Endothelial cell of umbilical vein (primary cell): ENCODE results near the gene TLR1. TPM values are rescaled to one million over a fixed set of nuclear protein-coding genes. Genes with fewer than 3 reads are reported as not detected.

Source experiments
- BruUV-seq: library from RNA; stranded (reverse); fragments of 400-500 nt; replicated peaks from 2 replicates; lab custom pipeline; 2021; lab: Mats Ljungman, UMichigan
- CTCF ChIA-PET: fragments of 300-600, 350-600 bp; sonication (Branson Sonifier 250); formaldehyde crosslinking; loops from one replicate; lab custom pipeline; 2021; ENCODE audit warnings: antibody characterized with exemption, inconsistent platforms; lab: Charles Lee
- POLR2A ChIA-PET: fragments of 300-600, 350-600 bp; sonication (Branson Sonifier 250); formaldehyde crosslinking; loops from one replicate; lab custom pipeline; 2021; ENCODE audit warnings: antibody characterized with exemption, inconsistent platforms; lab: Charles Lee
- DNase-seq: peaks from one replicate; pipeline ENCODE4 v3.0.0-alpha.2; 2011; ENCODE audit warnings: low read depth, low spot score
- FAIRE-seq: peaks from 2 replicates; lab custom pipeline; 2011; peaks lifted over from hg19 to GRCh38; lab: Jason Lieb, UNC
- H2AFZ ChIP-seq: 2 replicates; pipeline ENCODE4 v1.6.0; 2012; ENCODE audit warnings: low read depth, low read length, control low read depth, inconsistent platforms
- H3K27ac ChIP-seq: 2 replicates; pipeline ENCODE4 v1.5.1; 2011; ENCODE audit warnings: low read depth, mild to moderate bottlenecking, control low read depth, low read length, moderate library complexity; ENCODE audit not compliant: insufficient read depth
- H3K27me3 ChIP-seq, 2 experiments: 2 replicates each; pipeline versions ENCODE4 v1.6.0 to v1.6.1; 2011; ENCODE audit warnings: low read length in 2 of 2, mixed read lengths in 1 of 2; ENCODE audit not compliant: control insufficient read depth in 2 of 2, insufficient read depth in 2 of 2
- H3K36me3 ChIP-seq, 2 experiments: 2 replicates in 1 of 2; 3 replicates in 1 of 2; pipeline ENCODE4 v1.5.1; 2011; ENCODE audit warnings: low read length in 2 of 2, mild to moderate bottlenecking in 1 of 2, moderate library complexity in 1 of 2; ENCODE audit not compliant: control insufficient read depth in 2 of 2, insufficient read depth in 2 of 2; ENCODE audit errors: extremely low read depth in 1 of 2
- H3K4me1 ChIP-seq: 3 replicates; pipeline ENCODE4 v1.5.1; 2011; ENCODE audit warnings: mild to moderate bottlenecking, low read length; ENCODE audit not compliant: control insufficient read depth, insufficient read depth; ENCODE audit errors: extremely low read depth
- H3K4me2 ChIP-seq: 2 replicates; pipeline ENCODE4 v1.6.1; 2011; ENCODE audit warnings: low read length, control low read depth, mixed read lengths; ENCODE audit not compliant: insufficient read depth
- H3K4me3 ChIP-seq, 3 experiments: fragments of 200-600 bp in 1 of 3; sonication (generic), shearing (Covaris generic) in 1 of 3; replicated peaks in 1 of 3; 2 replicates each; pipeline ENCODE4 v1.5.1; 2011 to 2016; ENCODE audit warnings: control low read depth in 3 of 3, low read length in 3 of 3, mild to moderate bottlenecking in 2 of 3, inconsistent platforms in 1 of 3, low read depth in 1 of 3, moderate library complexity in 1 of 3; ENCODE audit not compliant: insufficient read depth in 1 of 3
- H3K79me2 ChIP-seq: 2 replicates; pipeline ENCODE4 v1.6.0; 2012; ENCODE audit warnings: low read length, inconsistent platforms; ENCODE audit not compliant: control insufficient read depth, insufficient read depth
- H3K9ac ChIP-seq: replicated peaks from 2 replicates; pipeline ENCODE3; 2011; ENCODE audit warnings: low read length, control low read depth; ENCODE audit not compliant: insufficient read depth; ENCODE audit errors: extremely low read depth
- H3K9me1 ChIP-seq: replicated peaks from 3 replicates; pipeline ENCODE4 v1.6.0; 2011; ENCODE audit warnings: mild to moderate bottlenecking, low read length; ENCODE audit not compliant: control insufficient read depth, insufficient read depth; ENCODE audit errors: extremely low read depth
- H3K9me3 ChIP-seq: replicated peaks from 2 replicates; pipeline ENCODE4 v1.5.1; 2012; ENCODE audit warnings: low read length, inconsistent platforms; ENCODE audit not compliant: control insufficient read depth, insufficient read depth
- H4K20me1 ChIP-seq: replicated peaks from 2 replicates; pipeline ENCODE3; 2011; ENCODE audit warnings: mild to moderate bottlenecking, low read length; ENCODE audit not compliant: control insufficient read depth, insufficient read depth; ENCODE audit errors: extremely low read depth
- EZH2 ChIP-seq: IDR thresholded peaks from 2 replicates; pipeline ENCODE4 v1.6.1; 2012; ENCODE audit warnings: borderline replicate concordance, low read depth, mild to moderate bottlenecking, moderate library complexity, low read length, inconsistent platforms; ENCODE audit not compliant: severe bottlenecking
- FOS ChIP-seq: IDR thresholded peaks from 2 replicates; pipeline ENCODE4 v1.6.1; 2011; ENCODE audit warnings: mild to moderate bottlenecking, low read length, moderate library complexity, borderline replicate concordance; ENCODE audit not compliant: insufficient read depth
- JUN ChIP-seq: IDR thresholded peaks from 2 replicates; pipeline ENCODE4 v1.6.1; 2011; ENCODE audit warnings: borderline replicate concordance, low read depth; ENCODE audit not compliant: insufficient read length, insufficient read depth
- MYC ChIP-seq: IDR thresholded peaks from one replicate; pipeline ENCODE4 v1.6.1; 2011; ENCODE audit warnings: mild to moderate bottlenecking, low read depth, low read length
- POLR2A ChIP-seq: IDR thresholded peaks from 2 replicates; pipeline ENCODE4 v1.6.1; 2012; ENCODE audit warnings: low read depth, mild to moderate bottlenecking, control low read depth, low read length
- POLR2AphosphoS5 ChIP-seq: IDR thresholded peaks from 2 replicates; pipeline ENCODE4 v1.6.1; 2012; ENCODE audit warnings: low read depth, mild to moderate bottlenecking, control low read depth, low read length, moderate library complexity; ENCODE audit not compliant: insufficient read depth
- dilution Hi-C: fragments of 300-500 bp; cut with MboI; formaldehyde crosslinking; loops from one replicate; pipeline ENCODE4 v1.15.0; 2019; ENCODE audit warnings: low sequenced_read_pairs; ENCODE audit not compliant: extremely low pct_ligation_motif_present
- intact Hi-C: fragments of 100-400 bp; cut with micrococcal nuclease; formaldehyde crosslinking; loops from one replicate; pipeline ENCODE4 v1.10.0; 2022
- polyA plus RNA-seq, 4 experiments: library from polyadenylated mRNA; depleted of rRNA in 3 of 4; stranded (reverse) in 3 of 4; unstranded in 1 of 4; fragments of >200 nt; gene quantifications; 2 replicates each; pipeline versions ENCODE4 v1.2.1 to v1.2.3, GENCODE V29; 2011 to 2012; ENCODE audit warnings: missing spikeins in 1 of 4
- total RNA-seq: library from RNA; stranded (reverse); gene quantifications from 2 replicates; pipeline ENCODE4 v1.2.3, GENCODE V29; 2021
- TF ChIP-seq, protein P1 (sequence below): IDR thresholded peaks from 2 replicates; pipeline ENCODE4 v1.6.1; 2011; ENCODE audit not compliant: insufficient read depth, insufficient read length
- TF ChIP-seq, protein P2 (sequence below), 2 donors: IDR thresholded peaks; 1 replicate in 1 of 2; 2 replicates in 1 of 2; pipeline ENCODE4 v1.5.1; 2011; ENCODE audit warnings: low read length in 2 of 2, mild to moderate bottlenecking in 2 of 2, moderate library complexity in 2 of 2, control low read depth in 1 of 2, inconsistent platforms in 1 of 2, low read depth in 1 of 2; ENCODE audit not compliant: insufficient read depth in 1 of 2; ENCODE audit errors: extremely low read depth in 1 of 2

TLR1 gene
- total and polyA plus RNA-seq, 2 donors (not counting 3 experiments of a cell fraction or from before 2014, with no cell fraction given) = 0.81 to 2.7 TPM

DNA sequence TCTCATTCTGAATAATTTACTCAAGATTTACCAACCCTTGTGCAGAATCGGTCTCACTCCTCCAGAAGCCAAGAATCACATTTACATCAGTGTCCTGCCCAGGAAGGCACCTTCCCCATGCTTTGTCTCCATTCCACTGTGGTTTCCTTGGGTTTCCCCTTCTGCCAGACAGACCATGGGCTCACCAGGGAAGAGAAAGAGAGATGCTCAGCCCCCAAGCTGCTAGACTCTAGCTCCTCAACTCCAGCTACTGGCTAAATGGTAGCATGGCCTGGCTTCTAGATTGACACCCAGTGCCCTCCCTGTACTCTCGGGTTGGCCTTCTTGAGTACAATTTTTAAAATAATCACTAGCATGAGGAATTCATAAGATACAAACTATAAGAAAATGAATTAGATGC lies 34.7 kb downstream of the TLR1 start:
- Histone ChIP-seq H3K9me1 (no peaks in the 10 kb centered on the region), H3K4me3 (no peak overlapping the region), H3K9me3 (no peaks in the 10 kb centered on the region), H3K27me3 (peaks cover 8 to 19% of the 10 kb centered on the region in 2 experiments), H2AFZ (no peak overlapping the region), H4K20me1 (no peaks in the 10 kb centered on the region), H3K36me3 (no peaks in the 10 kb centered on the region), H3K4me1 (no peaks in the 10 kb centered on the region), H3K27ac (no peak overlapping the region), H3K9ac (no peak overlapping the region), H3K79me2 (no peaks in the 10 kb centered on the region), H3K4me2 (no peak overlapping the region)
- POLR2A ChIA-PET = no interaction called here
- intact Hi-C loops (no loop called here), dilution Hi-C loops (no loop called here)
- TF ChIP-seq, protein P1, sequence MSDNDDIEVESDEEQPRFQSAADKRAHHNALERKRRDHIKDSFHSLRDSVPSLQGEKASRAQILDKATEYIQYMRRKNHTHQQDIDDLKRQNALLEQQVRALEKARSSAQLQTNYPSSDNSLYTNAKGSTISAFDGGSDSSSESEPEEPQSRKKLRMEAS = no peak
- TF ChIP-seq FOS (no peak), POLR2A (no peak), MYC (no peak), POLR2AphosphoS5 (no peak), EZH2 (no peak), JUN (no peak)
- TF ChIP-seq, protein P2, sequence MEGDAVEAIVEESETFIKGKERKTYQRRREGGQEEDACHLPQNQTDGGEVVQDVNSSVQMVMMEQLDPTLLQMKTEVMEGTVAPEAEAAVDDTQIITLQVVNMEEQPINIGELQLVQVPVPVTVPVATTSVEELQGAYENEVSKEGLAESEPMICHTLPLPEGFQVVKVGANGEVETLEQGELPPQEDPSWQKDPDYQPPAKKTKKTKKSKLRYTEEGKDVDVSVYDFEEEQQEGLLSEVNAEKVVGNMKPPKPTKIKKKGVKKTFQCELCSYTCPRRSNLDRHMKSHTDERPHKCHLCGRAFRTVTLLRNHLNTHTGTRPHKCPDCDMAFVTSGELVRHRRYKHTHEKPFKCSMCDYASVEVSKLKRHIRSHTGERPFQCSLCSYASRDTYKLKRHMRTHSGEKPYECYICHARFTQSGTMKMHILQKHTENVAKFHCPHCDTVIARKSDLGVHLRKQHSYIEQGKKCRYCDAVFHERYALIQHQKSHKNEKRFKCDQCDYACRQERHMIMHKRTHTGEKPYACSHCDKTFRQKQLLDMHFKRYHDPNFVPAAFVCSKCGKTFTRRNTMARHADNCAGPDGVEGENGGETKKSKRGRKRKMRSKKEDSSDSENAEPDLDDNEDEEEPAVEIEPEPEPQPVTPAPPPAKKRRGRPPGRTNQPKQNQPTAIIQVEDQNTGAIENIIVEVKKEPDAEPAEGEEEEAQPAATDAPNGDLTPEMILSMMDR (IDR thresholded peaks at IDR 0.05; ENCODE audit: extremely low read depth in 1 of 2, insufficient read depth in 1 of 2, low read depth in 1 of 2, low read length in 2 of 2) = no peak
- DNase-seq = no peak
- CTCF ChIA-PET = interaction anchor here (1.2 to 6.3 kb wide), 3 partner anchors 9 to 23 kb away, joined by 3 to 56 read pairs (median 41); partner anchors contain the start of gene TLR10
- BruUV-seq = no TSS peak
- no peak for FAIRE-seq
